ENCODE measurements around the gene TK2. TPM values are rescaled to one million over a fixed set of nuclear protein-coding genes. Genes with fewer than 3 reads are reported as not detected.

TK2 gene
- total RNA-seq, 1 donor from 2014 or later: 16.1 TPM

GRCh38 chr16:66529475-66529874 is 20.4 kb downstream of the TK2 start:
- no peaks in the 10 kb centered on the region for H3K9me3 Mint-ChIP-seq (ENCODE audit: low read depth)
- H3K27ac Mint-ChIP-seq: no peak overlapping the region
- DNase-seq (ENCODE audit: low spot score, unreplicated experiment): no peak
- no peaks in the 10 kb centered on the region for H3K27me3 Mint-ChIP-seq
- H3K4me1 Mint-ChIP-seq (ENCODE audit: low read depth): peaks cover 6% of the 10 kb centered on the region
- no peak overlapping the region for H3K4me3 Mint-ChIP-seq (ENCODE audit: low read depth)
- peaks cover 16% of the 10 kb centered on the region for H3K36me3 Mint-ChIP-seq (ENCODE audit: insufficient read depth)
- TF ChIP-seq, protein P1, sequence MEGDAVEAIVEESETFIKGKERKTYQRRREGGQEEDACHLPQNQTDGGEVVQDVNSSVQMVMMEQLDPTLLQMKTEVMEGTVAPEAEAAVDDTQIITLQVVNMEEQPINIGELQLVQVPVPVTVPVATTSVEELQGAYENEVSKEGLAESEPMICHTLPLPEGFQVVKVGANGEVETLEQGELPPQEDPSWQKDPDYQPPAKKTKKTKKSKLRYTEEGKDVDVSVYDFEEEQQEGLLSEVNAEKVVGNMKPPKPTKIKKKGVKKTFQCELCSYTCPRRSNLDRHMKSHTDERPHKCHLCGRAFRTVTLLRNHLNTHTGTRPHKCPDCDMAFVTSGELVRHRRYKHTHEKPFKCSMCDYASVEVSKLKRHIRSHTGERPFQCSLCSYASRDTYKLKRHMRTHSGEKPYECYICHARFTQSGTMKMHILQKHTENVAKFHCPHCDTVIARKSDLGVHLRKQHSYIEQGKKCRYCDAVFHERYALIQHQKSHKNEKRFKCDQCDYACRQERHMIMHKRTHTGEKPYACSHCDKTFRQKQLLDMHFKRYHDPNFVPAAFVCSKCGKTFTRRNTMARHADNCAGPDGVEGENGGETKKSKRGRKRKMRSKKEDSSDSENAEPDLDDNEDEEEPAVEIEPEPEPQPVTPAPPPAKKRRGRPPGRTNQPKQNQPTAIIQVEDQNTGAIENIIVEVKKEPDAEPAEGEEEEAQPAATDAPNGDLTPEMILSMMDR (IDR thresholded peaks at IDR 0.05; ENCODE audit: unreplicated experiment): no peak

DNA sequence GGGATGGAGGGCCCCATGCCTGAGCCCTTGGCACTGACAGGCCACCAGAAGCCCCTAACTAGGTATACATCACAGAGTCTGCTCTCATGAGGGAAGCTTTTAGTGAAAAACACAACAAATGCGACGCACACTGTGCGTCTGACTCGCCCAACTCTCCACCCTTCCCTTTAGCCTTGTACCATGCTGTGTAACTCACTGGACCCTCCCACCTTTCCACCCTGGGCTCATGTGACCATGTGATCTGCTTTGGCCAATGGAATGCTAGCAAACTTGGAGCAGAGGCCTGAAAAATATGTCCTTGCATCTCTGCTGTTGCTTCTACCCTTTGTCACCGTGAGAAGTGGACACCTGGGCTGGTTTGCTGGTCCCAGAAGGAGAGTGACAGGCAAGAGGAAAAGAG is 21.6 kb downstream of the TK2 start:
- Mint-ChIP-seq H3K27ac (no peak overlapping the region), H3K9me3 (ENCODE audit: low read depth) (no peaks in the 10 kb centered on the region), H3K36me3 (ENCODE audit: insufficient read depth) (peaks cover 17% of the 10 kb centered on the region), H3K27me3 (no peaks in the 10 kb centered on the region), H3K4me3 (ENCODE audit: low read depth) (no peak overlapping the region), H3K4me1 (ENCODE audit: low read depth) (peaks cover 4% of the 10 kb centered on the region)
- DNase-seq (ENCODE audit: low spot score, unreplicated experiment): no peak
- TF ChIP-seq, protein P1 (IDR thresholded peaks at IDR 0.05; ENCODE audit: unreplicated experiment): no peak

GRCh38 chr16:66525396-66526180 is 24.3 kb downstream of the TK2 start:
- Mint-ChIP-seq H3K27ac (no peak overlapping the region), H3K36me3 (ENCODE audit: insufficient read depth) (peaks cover 14% of the 10 kb centered on the region)

GRCh38 chr16:66524601-66525164 is 25.2 kb downstream of the TK2 start:
- Mint-ChIP-seq H3K27ac (no peak overlapping the region), H3K9me3 (ENCODE audit: low read depth) (no peaks in the 10 kb centered on the region), H3K4me1 (ENCODE audit: low read depth) (peaks cover 4% of the 10 kb centered on the region), H3K36me3 (ENCODE audit: insufficient read depth) (peaks cover 12% of the 10 kb centered on the region), H3K4me3 (ENCODE audit: low read depth) (no peak overlapping the region), H3K27me3 (no peaks in the 10 kb centered on the region)
- TF ChIP-seq, protein P1 (IDR thresholded peaks at IDR 0.05; ENCODE audit: unreplicated experiment): no peak
- no peak for DNase-seq (ENCODE audit: low spot score, unreplicated experiment)

More at GRCh38 chr16:66525396-66526180, 24.3 kb downstream of the TK2 start:
- TF ChIP-seq, protein P1 (IDR thresholded peaks at IDR 0.05; ENCODE audit: unreplicated experiment): no peak
- Mint-ChIP-seq H3K4me3 (ENCODE audit: low read depth) (no peak overlapping the region), H3K4me1 (ENCODE audit: low read depth) (peaks cover 4% of the 10 kb centered on the region), H3K9me3 (ENCODE audit: low read depth) (no peaks in the 10 kb centered on the region), H3K27me3 (no peaks in the 10 kb centered on the region)
- no peak for DNase-seq (ENCODE audit: low spot score, unreplicated experiment)

GRCh38 chr16:66523861-66524354 is 26.0 kb downstream of the TK2 start:
- no peak overlapping the region for H3K27ac Mint-ChIP-seq
- H3K27me3 Mint-ChIP-seq: no peaks in the 10 kb centered on the region
- H3K4me1 Mint-ChIP-seq (ENCODE audit: low read depth): peaks cover 4% of the 10 kb centered on the region
- peaks cover 7% of the 10 kb centered on the region for H3K36me3 Mint-ChIP-seq (ENCODE audit: insufficient read depth)
- no peak for DNase-seq (ENCODE audit: low spot score, unreplicated experiment)
- TF ChIP-seq, protein P1 (IDR thresholded peaks at IDR 0.05; ENCODE audit: unreplicated experiment): no peak
- no peak overlapping the region for H3K4me3 Mint-ChIP-seq (ENCODE audit: low read depth)
- no peaks in the 10 kb centered on the region for H3K9me3 Mint-ChIP-seq (ENCODE audit: low read depth)
